AG09319 (cell line): ENCODE data around the gene PRR23E.

ENCODE experiments used
- DNase-seq: peaks from one replicate; pipeline ENCODE4 v3.0.0-alpha.2; 2010; ENCODE audit warnings: low read depth; ENCODE audit errors: extremely low read depth
- TF ChIP-seq, protein P1 (sequence below): IDR thresholded peaks from 2 replicates; pipeline ENCODE4 v1.5.1; 2011; ENCODE audit warnings: low read depth, mild to moderate bottlenecking, inconsistent platforms, low read length, moderate library complexity

Gene PRR23E

DNA sequence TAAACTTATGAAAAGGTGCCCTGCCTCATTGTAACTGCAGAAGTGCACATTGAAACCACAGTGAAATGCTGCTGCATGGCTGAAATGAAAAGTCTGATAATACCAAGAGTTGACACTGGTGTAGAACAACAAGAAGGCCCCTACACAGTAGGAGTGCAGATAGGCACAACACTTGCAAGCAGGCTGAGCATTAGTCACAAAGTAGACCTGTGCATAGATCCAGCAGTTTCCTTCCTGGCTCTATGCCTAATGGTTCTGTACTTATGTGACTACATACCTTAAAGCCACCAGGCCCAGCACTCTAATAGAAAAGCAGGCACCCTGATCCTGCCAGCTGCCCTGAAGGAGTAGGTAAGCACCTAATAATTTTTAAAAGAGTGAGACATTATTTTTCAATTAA lies 41.8 kb downstream of the PRR23E start:
- DNase-seq: no peak
- TF ChIP-seq, protein P1, sequence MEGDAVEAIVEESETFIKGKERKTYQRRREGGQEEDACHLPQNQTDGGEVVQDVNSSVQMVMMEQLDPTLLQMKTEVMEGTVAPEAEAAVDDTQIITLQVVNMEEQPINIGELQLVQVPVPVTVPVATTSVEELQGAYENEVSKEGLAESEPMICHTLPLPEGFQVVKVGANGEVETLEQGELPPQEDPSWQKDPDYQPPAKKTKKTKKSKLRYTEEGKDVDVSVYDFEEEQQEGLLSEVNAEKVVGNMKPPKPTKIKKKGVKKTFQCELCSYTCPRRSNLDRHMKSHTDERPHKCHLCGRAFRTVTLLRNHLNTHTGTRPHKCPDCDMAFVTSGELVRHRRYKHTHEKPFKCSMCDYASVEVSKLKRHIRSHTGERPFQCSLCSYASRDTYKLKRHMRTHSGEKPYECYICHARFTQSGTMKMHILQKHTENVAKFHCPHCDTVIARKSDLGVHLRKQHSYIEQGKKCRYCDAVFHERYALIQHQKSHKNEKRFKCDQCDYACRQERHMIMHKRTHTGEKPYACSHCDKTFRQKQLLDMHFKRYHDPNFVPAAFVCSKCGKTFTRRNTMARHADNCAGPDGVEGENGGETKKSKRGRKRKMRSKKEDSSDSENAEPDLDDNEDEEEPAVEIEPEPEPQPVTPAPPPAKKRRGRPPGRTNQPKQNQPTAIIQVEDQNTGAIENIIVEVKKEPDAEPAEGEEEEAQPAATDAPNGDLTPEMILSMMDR: no peak

GRCh38 chr3:127235706-127236105 lies 42.8 kb downstream of the PRR23E start:
- TF ChIP-seq, protein P1: no peak
- DNase-seq: no peak

- no peak for DNase-seq
- TF ChIP-seq, protein P1: no peak
These were observed 44.9 kb downstream of the PRR23E start for GRCh38 chr3:127237835-127238234.

DNA sequence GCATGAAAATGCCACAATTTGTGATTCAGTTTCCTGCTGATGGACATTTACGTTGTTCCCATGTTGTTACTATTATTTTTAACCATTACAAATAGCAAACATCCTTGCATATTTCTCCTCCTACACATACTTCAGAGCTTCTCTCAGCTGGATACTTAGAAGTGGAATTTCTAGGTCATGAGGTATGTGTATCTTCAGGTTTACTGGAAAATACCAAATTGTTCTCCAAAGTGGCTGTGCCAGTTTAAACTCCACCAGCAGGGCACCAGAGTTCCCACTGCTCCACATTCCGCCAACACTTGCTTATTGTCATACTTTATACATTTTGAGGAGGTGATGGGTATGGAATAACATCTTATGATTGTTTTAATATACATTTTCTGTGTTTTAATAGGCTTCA lies 45.7 kb downstream of the PRR23E start:
- DNase-seq: no peak
- TF ChIP-seq, protein P1: no peak

DNA sequence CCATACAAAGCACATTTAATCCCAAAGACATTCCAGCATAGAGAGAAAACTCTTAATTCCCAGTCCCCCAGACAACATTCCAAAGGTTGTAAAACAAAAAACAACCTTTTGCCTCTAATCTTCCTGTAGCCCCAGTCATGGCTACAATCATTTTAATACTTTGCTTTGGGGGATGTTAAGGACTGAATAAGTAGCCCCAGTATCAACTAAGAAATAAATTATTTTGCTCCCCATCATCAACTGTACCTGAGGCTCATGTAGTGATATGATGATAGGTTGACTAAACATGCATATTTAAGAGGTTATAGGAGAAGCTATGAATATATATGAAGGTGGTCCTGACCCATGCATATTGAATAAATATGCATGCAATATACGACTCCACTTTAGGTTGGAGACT lies 54.4 kb downstream of the PRR23E start:
- TF ChIP-seq, protein P1: no peak
- DNase-seq: no peak
